ENCODE results near the gene UFC1. TPM values are rescaled to one million over a fixed set of nuclear protein-coding genes. Genes with fewer than 3 reads are reported as not detected.
A peak's percentile ranks its signal among the peaks of the same experiment; 100 is the strongest.

Gene UFC1
- total and polyA plus RNA-seq, 2 donors (not counting 1 experiment from before 2014, with no cell fraction given), result 91.0 to 128 TPM

- TF ChIP-seq, protein P1, sequence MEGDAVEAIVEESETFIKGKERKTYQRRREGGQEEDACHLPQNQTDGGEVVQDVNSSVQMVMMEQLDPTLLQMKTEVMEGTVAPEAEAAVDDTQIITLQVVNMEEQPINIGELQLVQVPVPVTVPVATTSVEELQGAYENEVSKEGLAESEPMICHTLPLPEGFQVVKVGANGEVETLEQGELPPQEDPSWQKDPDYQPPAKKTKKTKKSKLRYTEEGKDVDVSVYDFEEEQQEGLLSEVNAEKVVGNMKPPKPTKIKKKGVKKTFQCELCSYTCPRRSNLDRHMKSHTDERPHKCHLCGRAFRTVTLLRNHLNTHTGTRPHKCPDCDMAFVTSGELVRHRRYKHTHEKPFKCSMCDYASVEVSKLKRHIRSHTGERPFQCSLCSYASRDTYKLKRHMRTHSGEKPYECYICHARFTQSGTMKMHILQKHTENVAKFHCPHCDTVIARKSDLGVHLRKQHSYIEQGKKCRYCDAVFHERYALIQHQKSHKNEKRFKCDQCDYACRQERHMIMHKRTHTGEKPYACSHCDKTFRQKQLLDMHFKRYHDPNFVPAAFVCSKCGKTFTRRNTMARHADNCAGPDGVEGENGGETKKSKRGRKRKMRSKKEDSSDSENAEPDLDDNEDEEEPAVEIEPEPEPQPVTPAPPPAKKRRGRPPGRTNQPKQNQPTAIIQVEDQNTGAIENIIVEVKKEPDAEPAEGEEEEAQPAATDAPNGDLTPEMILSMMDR (IDR thresholded peaks at IDR 0.05), result no peak
- TF ChIP-seq EZH2 (IDR thresholded peaks at IDR 0.05; ENCODE audit: borderline replicate concordance, insufficient read depth, low read depth, low read length, poor library complexity, severe bottlenecking), result no peak
- ChIA-PET CTCF (interaction anchor here (0.6 to 2.0 kb wide), 10 partner anchors 8 to 224 kb away, joined by 3 to 6 read pairs (median 4); partner anchors contain the start of genes NDUFS2 and PPOX), POLR2A (interaction anchor here (1.0 to 1.6 kb wide), 2 partner anchors 8 to 231 kb away, joined by 4 read pairs; partner anchors contain the start of gene PPOX)
- peak overlapping the region; percentile 90 for H2AFZ ChIP-seq (ENCODE audit: insufficient read depth, low read depth, low read length, poor library complexity, severe bottlenecking)
- H3K9me3 ChIP-seq (ENCODE audit: control extremely low read depth in 1 of 3, control insufficient read depth in 2 of 3, insufficient read depth in 1 of 3, low read length in 2 of 3), result peaks cover 0 to 3% (median 0%) of the 10 kb centered on the region in 3 donors
- ATAC-seq (ENCODE audit: low read depth), result no peak
- peak overlapping the region; percentile 88 for H3K9ac ChIP-seq (ENCODE audit: low read length)
- Mint-ChIP-seq H3K27ac (peak overlapping the region; percentile 93), H3K4me1 (peaks cover 59% of the 10 kb centered on the region), H3K4me3 (peak overlapping the region; percentile 92), H3K27me3 (no peaks in the 10 kb centered on the region), H3K9me3 (ENCODE audit: insufficient read depth) (no peaks in the 10 kb centered on the region)
- intact Hi-C loops (cut with micrococcal nuclease), result loop anchor here (1.0 to 10.0 kb wide), 4 partner anchors 19 to 814 kb away; partner anchors contain the start of genes B4GALT3, COPA, DEDD and NCSTN
- peak overlapping the region; percentile 74 to 76 for H3K27ac ChIP-seq (ENCODE audit: low read length in 2 of 2)
- WGBS (ENCODE audit: insufficient coverage), result 59% methylated on average over 7 of the region's 9 CpGs
- no peaks in the 10 kb centered on the region for H3K27me3 ChIP-seq (replicated peaks in 1 of 4; ENCODE audit: control extremely low read depth in 1 of 4, control insufficient read depth in 3 of 4, insufficient read depth in 4 of 4, low read length in 3 of 4)
- H3K4me3 ChIP-seq (ENCODE audit: control extremely low read depth in 1 of 5, extremely low read depth in 1 of 5, insufficient read depth in 1 of 5, low read depth in 2 of 5, low read length in 4 of 5), result peak overlapping the region in 3 of 5 experiments; percentile 73 to 88 (median 85)
- peaks cover 42% of the 10 kb centered on the region for H3K79me2 ChIP-seq (ENCODE audit: control insufficient read depth, insufficient read depth, low read length)
- peak overlapping the region; percentile 80 for H3K4me2 ChIP-seq (replicated peaks; ENCODE audit: low read depth, low read length, poor library complexity, severe bottlenecking)
- DNase-seq, result no peak
- peaks cover 0 to 33% of the 10 kb centered on the region in 2 experiments for H3K36me3 ChIP-seq (replicated peaks in 1 of 2; ENCODE audit: control extremely low read depth in 1 of 2, control insufficient read depth in 1 of 2, extremely low read depth in 1 of 2, insufficient read depth in 2 of 2, low read length in 1 of 2)
- peaks cover 31 to 35% of the 10 kb centered on the region in 2 donors for H3K4me1 ChIP-seq (ENCODE audit: control insufficient read depth in 2 of 2, insufficient read depth in 2 of 2, low read length in 2 of 2)
- no peaks in the 10 kb centered on the region for H4K20me1 ChIP-seq (ENCODE audit: control insufficient read depth, insufficient read depth, low read length, poor library complexity, severe bottlenecking)
Observed at GRCh38 chr1:161158316-161159010, 4.7 kb downstream of the UFC1 start.
